Neural progenitor cell (in vitro differentiated cells): Measurements from ENCODE around the gene MAGI1.

Experiments used
- CTCF ChIP-seq: fragments of 200-600 bp; sonication (generic); IDR thresholded peaks from 2 replicates; pipeline ENCODE4 v1.5.1; 2017; ENCODE audit warnings: antibody characterized with exemption, mild to moderate bottlenecking
- EZH2 ChIP-seq: fragments of 200-600 bp; sonication (generic); IDR thresholded peaks from 2 replicates; pipeline ENCODE4 v1.6.1; 2017; ENCODE audit warnings: antibody characterized with exemption, mild to moderate bottlenecking, moderate library complexity

- no peak for TF ChIP-seq CTCF
- no peak for TF ChIP-seq EZH2
Observed at GRCh38 chr3:65827076-65827475, 211.6 kb downstream of the MAGI1 start.
